ACHN (cell line): ENCODE data around the gene SLC39A5.
"Not testable (repeated sequence)": the region's sequence is repeated elsewhere in the genome, so short reads cannot be mapped to it uniquely, and the experiment has no call there.

Experiments
- DNase-seq: peaks from one replicate; pipeline ENCODE4 v3.0.0-alpha.2; 2015
- in situ Hi-C: cut with HindIII; loops from 2 replicates; pipeline ENCODE4 v1.10.0; 2017; ENCODE audit warnings: low sequenced_read_pairs, low pct_ligation_motif_present, low pct_unique_long_range_greater_than_20kb

SLC39A5 gene, protein sequence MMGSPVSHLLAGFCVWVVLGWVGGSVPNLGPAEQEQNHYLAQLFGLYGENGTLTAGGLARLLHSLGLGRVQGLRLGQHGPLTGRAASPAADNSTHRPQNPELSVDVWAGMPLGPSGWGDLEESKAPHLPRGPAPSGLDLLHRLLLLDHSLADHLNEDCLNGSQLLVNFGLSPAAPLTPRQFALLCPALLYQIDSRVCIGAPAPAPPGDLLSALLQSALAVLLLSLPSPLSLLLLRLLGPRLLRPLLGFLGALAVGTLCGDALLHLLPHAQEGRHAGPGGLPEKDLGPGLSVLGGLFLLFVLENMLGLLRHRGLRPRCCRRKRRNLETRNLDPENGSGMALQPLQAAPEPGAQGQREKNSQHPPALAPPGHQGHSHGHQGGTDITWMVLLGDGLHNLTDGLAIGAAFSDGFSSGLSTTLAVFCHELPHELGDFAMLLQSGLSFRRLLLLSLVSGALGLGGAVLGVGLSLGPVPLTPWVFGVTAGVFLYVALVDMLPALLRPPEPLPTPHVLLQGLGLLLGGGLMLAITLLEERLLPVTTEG

DNA sequence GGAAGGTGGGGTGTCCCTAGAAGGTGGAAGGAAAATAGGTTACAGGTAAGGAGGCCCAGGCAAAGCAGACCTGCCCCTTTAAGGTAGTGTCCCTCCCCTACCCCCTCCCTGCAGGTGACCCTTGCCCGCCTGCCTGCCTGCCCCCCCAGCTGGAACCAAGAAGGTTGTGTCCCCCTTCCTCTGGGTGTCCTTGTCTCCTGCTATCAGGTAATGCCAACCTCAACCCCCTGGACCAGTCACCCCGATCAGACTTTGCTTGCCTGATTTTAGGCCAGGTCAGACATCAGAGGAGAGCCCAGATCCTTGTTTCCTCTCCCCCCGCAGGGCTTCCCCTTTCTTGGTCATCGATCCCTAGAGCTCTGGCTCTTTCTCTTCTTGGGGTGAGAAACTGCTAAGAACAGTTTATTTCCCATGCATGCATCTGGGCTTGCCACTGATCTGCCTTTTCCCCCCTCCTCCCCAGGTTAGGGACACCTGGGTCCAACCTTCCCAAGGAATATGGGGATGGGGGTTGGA lies at the start of gene SLC39A5:
TSS of gene SLC39A5 (plus strand) at position 136 of the 516 bp plus-strand sequence. CDS start 1,224 bp downstream, outside the sequence.
- in situ Hi-C loops: no loop called here
- no peak for DNase-seq

DNA sequence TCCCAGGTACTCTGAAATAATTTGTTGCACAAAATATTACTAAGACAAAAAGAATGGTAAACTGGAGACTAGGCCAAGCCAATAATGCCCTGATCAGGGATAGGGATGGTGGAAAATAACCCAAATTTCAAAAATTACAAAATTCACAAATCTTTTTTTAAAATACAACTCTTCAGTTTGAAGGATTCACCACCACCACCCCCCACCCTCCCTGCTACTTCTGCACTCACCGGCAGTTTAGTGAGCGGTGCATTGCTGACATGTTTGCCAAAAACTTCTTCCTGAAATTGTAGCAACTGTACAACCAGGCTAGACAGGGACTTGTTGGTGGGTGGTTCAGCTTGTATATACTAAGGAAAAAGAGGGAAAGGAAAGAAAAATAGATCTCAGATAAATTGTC lies 42.9 kb upstream of the SLC39A5 start:
- in situ Hi-C loops: loop anchor here (5.0 kb wide), 1 partner anchor 70 kb away; the partner anchor contains the start of genes RPL41 and ZC3H10
- DNase-seq: no peak

DNA sequence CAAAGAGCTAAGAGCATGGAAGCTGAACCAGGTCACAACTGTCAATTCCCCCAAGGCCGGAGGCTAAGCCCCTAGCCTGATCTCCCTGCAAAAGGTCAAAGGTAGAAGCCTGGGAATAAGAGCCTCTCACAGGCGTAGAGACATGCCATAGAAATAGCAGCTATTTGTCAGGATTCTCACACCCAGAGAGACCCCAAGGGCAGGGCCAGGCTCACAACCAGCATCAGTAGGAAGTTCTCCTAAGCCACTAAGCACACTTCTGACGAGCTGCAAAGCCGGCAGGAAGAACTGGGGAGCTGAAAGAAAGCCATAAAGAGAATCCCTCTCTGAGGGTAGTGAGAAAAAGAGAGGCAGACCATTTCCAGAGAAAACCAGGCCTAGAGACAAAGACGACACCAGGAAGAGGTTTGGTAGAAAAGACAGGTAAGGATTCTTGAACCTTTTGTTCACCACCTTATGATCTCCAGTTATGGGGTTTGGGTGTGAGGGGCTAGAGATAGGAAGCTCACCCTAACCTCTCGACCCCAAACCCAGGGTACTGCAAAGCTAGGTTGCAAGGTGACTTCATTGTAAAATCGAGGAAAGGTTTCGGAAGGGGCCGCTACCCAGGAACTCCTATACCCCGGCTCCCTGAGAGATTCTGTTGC lies 41.6 kb upstream of the SLC39A5 start:
- in situ Hi-C loops: loop anchor here (5.0 kb wide), 1 partner anchor 71 kb away; the partner anchor contains the start of genes RPL41 and ZC3H10
- DNase-seq: no peak

DNA sequence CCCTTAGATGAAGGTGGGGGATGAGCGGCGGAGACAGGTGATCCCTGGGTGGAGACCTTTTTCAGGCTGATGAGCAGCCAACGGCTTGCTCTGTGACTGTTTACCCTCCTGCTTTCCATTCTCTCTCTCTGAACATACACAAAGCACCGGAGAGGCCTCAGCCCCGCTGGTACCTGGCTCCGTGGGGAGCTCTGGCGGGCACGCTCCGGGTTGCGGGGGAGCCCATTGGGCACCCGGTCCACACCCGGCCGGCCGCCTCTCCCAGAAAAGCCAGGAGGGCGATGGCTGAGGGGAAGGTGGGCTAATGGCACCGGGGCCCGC lies 41.1 kb upstream of the SLC39A5 start:
- DNase-seq: no peak
- in situ Hi-C loops: loop anchor here (5.0 kb wide), 1 partner anchor 71 kb away; the partner anchor contains the start of genes RPL41 and ZC3H10

DNA sequence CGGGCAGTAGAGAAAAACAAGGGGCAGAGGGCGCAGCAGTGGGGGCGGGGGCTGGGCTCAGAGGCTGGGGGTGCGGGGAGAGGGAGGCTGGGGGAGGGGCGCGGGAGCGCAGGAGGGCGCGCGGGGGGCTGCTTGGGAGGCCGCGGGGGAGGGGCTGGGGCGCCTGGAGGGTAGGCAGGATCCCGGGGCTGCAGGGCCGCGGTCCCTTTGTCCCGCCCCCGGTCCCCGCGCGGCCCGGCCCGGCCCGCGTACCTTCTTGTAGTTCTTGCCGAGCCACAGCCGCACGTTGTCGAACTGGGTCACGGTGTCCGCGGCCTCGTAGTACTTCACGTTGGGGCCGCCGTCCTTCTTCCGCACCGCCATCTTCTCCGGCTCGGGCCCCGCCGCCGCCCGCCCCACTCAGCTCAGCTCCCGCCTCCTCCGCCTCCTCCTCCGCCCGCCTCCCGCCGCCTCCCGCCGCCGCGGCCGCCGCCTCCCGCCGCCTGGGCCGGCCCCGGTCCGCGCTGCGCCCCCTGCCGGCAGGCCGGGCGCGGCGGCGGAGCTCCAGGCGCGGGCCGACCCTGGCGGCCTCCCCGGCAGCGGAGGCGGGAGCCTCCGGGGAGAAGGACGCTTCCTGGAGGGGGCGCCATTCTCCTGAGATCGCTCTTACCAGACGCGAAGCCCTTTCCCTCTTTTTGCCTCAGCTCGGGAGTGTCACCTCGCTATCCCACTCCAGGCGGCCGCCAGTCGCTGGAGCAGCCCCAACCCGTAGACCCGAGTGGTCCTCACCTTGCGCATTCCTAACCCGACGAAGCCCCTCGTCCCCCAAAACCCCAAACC lies 40.5 kb upstream of the SLC39A5 start, which contains the start of gene SMARCC2:
TSS of gene SMARCC2 (minus strand) at position 385 of the 819 bp plus-strand sequence. CDS start at position 363, 22 bp downstream.
- in situ Hi-C loops: loop anchor here (5.0 kb wide), 1 partner anchor 72 kb away; the partner anchor contains the start of genes RPL41 and ZC3H10
- peak; percentile 96 for DNase-seq

DNA sequence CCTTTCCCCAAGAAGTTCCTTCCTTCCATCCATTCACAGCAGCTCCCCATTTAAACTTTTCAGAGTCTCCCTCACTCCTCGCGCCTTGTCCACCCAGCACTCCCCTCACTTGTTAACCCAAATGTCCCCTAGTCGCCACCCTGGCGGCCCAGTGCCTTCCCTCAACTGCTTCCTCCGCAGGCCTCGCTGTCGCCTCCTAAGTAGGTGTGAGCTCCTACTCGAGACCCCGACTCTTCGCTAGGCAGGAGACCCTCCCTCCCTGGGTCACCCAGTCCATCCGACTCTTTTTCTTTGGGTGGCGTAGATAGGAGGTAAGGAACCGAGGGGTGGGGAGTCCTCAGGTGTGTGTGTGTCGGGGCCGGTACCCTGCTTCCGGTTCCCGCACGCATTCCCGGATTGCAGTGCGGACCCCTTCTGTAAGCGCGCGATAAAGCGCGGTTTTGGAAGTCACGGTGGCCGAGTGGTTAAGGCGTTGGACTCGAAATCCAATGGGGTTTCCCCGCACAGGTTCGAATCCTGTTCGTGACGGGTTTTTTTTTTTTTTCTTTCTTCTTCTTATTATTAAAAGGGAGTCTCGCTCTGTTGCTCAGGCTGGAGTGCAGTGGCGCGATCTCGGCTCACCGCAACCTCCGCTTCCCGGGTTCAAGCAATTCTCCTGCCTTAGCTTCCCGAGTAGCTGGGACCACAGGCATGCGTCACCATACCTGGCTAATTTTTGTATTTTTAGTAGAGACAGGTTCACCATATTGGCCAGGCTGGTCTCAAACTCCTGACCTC lies 39.7 kb upstream of the SLC39A5 start:
- DNase-seq: peak; percentile 93
- in situ Hi-C loops: loop anchor here (5.0 kb wide), 1 partner anchor 73 kb away; the partner anchor contains the start of genes RPL41 and ZC3H10

DNA sequence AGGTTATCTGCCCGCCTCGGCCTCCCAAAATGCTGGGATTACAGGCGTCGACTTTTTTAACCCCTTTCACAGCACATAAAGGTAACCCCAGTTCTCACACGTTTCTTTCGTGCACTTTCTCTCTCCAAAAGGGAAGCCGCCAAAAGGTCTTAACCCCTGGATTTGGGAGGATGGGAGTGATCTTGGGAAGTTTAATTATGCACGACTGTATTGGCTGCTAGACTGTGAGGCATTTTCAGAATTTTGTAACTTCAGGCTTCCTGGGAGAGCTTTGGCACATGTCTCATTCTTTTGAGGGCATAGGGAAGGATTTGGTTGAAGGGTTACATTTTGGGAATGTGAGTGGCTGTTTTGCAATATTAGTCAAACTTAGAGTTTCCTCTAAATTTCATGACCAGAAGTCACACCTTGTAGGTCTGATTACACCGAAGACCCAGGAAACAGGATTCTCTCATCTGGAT lies 39.1 kb upstream of the SLC39A5 start:
- in situ Hi-C loops: no loop called here
- no peak for DNase-seq

DNA sequence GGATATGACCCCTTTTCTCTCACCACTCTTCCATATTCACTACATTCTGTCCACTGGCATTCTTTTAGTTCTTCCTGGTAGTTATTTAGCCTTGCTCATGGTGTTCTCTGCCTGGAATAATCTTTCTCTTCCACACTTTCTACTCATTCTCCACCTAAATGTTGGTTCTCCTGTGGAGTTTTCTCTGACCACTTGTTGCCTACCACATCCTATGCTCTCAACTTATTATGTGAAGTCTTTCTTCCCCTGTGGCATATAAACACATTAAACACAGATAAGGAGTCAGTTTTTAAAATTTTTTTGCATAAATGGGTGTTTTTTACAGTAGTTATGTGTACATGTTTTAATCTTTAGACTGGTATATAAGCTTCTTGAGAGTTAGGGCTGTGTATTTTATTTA lies 37.3 kb upstream of the SLC39A5 start:
- no peak for DNase-seq

DNA sequence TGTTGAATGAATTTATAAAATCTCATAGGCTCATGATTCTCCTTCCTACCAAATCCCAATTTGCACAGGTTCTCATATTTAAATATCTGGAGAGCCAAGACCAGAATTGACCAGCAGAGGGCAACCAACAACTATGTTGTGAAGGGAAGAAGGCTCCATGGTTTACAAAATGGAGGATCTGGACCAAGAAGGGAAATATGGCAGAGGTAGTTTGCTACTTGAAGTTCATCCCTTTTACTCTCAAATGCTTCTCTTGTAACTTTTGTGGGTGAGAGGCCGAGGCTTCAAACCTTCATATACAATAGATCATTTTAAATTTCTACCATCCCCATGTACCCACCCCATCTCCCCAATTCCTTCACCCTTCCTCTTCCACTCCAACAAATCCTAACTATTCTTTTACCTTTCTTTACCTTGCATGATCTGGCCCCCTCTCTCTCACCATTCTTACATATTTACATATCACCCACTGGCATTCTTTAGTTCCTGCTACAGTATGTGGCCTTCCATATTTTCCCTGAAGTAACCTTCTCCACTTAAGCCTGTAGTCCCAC lies 36.7 kb upstream of the SLC39A5 start:
- in situ Hi-C loops: no loop called here
- DNase-seq: peak; percentile 96

More for the DNA sequence above, 37.3 kb upstream of the SLC39A5 start:
- in situ Hi-C loops: no loop called here

DNA sequence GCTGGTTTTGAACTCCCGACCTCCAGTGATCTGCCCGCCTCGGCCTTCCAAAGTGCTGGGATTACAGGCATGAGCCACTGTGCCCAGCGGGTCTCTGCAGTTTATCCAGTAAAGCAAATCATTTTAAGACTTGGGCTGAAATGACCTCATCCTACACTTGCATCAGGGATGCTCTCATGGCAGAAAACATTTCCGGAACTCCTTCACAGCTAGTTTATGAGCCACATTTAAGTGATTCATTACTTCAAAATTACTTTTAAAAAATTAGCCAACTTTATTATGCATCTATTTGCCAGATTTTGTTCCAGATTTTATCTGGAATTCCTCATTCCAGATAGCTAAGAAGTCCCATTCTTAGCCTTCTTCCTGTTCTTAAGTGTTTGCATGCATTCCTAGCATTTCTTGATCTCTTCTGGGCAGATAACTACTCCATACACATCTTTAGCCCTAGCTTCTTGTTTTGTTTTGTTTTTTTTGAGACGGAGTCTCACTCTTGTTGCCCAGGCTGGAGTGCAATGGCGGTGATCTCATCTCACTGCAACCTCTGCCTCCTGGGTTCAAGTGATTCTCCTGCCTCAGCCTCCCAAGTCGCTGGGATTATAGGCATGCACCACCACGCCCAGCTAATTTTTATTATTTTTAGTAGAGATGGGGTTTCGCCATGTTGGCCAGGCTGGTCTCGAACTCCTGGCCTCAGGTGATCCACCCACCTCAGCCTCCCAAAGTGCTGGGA lies 32.9 kb upstream of the SLC39A5 start:
- in situ Hi-C loops: not testable (repeated sequence)
- peak; percentile 23 for DNase-seq

DNA sequence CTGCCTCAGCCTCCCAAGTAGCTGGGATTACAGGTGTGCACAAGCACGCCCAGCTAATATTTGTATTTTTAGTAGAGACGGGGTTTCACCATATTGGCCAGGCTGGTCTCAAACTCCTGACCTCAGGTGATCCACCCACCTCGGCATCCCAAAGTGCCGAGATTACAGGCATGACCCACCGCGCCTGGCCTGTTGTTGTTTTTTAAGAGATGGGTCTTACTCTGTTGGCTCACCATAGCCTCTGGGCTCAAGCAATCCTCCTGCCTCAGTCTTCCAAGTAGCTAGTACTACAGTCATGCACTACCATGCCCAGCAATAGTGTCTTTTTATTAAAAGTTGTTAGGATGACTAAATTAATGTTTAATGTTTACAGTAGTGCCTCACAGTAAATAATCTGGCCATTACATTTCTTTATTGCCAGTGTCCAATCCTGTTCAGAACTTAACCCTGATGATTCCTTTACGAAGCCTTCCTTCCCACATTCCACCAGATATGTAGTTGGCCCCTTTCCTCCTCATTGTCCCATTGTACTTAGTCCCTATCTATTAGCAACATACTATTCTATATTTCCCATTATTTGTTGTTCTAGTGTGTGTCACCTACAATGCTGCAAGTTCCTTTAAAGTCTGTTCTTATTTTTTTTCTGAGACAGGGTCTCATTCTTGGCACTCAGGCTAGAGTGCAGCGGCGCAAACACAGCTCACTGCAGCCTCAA lies 31.8 kb upstream of the SLC39A5 start:
- no peak for DNase-seq
- in situ Hi-C loops: no loop called here

DNA sequence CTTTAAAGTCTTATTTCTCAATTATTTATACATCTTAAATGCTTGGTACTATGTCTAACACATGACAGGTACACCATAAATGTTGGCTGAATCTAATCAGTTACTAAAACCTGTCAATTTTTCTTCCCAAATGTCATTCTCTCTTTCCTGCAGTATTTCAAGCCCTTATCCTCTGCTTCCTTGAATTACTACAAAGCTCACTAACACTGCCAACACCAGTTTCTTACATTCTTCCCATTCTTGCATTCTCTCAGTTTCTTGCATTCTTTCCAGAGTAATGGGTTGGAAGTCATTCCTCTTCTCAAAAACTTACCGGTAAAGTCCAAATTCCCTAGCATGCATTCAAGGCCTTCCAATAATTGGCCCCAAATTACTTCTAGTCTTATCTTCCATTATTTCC lies 31.0 kb upstream of the SLC39A5 start:
- in situ Hi-C loops: no loop called here

DNA sequence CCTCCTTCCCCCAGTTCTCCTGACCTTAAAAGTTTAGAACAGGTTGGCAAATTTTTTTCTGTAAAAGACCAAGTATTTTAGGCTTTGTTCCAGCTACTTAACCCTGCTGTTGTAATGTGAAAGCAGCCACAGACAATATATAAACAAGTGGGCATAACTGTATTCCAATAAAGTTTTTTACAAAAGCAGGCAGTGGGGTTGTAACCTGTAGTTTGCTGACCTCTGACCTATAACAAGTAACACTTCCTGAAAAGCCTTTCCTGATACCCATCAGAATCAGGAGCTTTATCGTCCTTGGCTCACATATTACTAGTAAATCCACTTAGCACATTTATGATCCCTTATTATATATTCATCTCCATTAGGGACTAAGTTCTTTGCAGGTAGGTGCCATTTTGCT lies 27.5 kb upstream of the SLC39A5 start:
- in situ Hi-C loops: no loop called here

More for the DNA sequence above, 31.0 kb upstream of the SLC39A5 start:
- DNase-seq: no peak

DNA sequence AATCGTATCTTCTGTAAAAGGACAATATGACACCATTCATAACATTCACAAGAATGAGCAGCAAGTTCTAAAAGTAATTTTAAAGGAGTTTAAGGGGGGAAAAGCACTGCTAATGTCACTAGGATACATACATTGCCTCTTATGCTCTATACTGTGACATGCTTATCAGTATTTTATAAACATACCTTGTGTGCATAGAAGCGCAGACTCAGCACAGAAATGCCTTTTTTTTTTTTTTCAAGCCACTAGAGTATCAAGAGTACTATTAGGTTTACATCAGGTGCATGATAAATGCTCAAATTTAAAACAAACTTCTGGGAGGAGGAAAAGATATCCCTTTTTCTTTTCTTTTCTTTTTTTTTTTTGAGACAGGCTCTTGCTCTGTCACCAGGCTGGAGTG lies 27.0 kb upstream of the SLC39A5 start:
- in situ Hi-C loops: no loop called here
- DNase-seq: no peak

More for the DNA sequence above, 27.5 kb upstream of the SLC39A5 start:
- no peak for DNase-seq

DNA sequence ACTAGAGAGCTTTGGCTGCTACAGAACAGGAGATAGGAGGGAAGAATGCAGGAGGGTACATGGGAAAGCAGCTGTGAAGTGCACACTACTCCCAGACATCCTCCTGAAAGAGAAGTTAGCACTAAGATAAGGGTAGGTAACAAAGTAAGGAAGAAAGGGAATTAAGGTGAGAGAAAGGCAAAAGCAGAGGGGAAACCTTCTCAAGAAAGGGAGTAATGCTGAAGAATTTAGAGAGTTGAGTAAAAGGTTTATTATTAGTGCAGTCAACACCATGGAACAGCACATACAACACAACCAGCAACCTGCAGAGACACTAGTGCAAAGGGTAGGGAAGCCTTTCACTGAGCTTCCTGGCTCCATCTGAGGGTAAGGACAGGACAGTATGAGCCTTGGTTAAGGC lies 25.6 kb upstream of the SLC39A5 start:
- in situ Hi-C loops: no loop called here
- no peak for DNase-seq

DNA sequence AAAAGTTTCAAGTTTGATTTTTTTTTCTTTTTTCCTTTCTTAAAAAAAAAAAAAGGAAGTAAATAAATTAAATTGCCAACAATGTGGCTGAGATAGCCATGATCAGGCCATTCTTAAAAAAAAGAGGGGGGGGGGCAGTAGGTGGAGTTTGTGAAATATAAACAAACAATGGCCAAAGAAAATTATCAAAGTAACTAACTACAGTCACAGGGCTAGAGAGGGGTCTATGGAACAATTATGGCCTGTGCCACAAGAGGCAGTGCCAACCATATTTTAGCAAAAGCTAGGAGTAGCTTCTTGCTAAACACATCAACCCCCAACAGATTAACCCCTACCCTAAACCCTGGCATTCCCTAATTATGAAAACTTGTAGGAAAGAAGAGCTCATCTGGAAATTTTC lies 24.4 kb upstream of the SLC39A5 start:
- in situ Hi-C loops: no loop called here
- DNase-seq: no peak
